CD4-positive, alpha-beta T cell treated with Interleukin-21 for 1 hour (primary cell): Measurements from ENCODE around the gene MICAL3.
"Not testable (repeated sequence)": the region's sequence is repeated elsewhere in the genome, so short reads cannot be mapped to it uniquely, and the experiment has no call there.

ENCODE experiments used
- DNase-seq: peaks from one replicate; pipeline ENCODE4 v3.0.0-alpha.2; 2020

The MICAL3 gene

DNA sequence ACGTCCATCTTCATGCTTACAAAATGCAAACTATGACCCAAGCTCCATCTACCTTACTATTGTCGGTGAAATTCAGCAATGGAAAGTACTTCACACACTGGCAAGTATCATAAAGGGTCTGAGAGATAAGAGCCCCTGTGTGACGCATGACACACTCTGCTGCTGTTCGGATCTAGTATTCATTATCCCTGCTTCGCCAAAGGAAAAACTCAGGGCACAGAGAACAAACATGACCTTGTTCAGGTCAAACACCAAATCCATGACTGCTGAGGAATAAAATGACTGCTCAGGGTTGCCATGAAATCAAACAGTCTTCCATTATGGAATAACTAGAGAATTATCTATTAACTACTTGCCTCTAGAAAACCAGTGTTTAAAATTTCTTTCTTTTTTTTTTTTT is 73.0 kb downstream of the MICAL3 start:
- DNase-seq = no peak

GRCh38 chr22:17950651-17951214 is 73.6 kb downstream of the MICAL3 start:
- DNase-seq = no peak

- DNase-seq = no peak
These were observed 74.5 kb downstream of the MICAL3 start for GRCh38 chr22:17949642-17950473.

GRCh38 chr22:17948101-17948500 is 76.3 kb downstream of the MICAL3 start:
- no peak for DNase-seq

- no peak for DNase-seq
These were observed 77.5 kb downstream of the MICAL3 start for GRCh38 chr22:17946662-17947367.

- no peak for DNase-seq
These were observed 78.3 kb downstream of the MICAL3 start for GRCh38 chr22:17945888-17946648.

DNA sequence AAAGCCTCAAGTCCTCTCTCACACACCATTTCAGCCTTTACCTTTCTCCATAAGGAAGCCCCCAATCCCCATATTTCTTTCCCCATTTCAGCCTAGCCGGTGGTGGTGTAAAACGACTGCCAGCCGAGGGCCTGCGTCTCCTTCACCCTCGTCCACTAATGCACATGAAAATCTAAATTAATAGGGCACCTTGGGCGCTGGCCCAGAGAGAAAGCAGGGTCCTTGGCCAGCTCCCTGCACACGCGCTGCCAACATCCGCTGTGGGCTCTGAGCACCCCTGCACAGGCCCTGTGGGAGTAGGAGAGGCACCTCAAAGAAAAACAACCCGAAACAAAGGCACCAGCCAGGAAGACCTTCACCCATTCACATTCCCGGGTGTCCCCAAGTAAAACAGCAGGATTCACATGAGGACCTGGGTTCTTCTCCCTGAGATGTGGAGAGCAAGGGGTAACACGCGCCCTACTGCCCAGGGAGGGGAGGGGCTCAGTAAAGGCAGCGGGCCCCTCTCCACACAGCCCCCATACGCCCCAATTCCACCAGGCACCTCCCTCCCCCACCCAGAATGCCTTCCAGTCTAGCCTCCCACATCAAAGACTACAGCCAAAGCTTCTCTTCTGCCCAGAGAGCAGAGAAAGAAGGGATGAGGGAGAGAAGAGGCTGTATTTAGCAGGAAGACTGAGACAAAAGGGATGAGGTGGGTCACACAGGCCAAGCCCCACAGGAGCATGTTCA is 79.0 kb downstream of the MICAL3 start:
- no peak for DNase-seq

DNA sequence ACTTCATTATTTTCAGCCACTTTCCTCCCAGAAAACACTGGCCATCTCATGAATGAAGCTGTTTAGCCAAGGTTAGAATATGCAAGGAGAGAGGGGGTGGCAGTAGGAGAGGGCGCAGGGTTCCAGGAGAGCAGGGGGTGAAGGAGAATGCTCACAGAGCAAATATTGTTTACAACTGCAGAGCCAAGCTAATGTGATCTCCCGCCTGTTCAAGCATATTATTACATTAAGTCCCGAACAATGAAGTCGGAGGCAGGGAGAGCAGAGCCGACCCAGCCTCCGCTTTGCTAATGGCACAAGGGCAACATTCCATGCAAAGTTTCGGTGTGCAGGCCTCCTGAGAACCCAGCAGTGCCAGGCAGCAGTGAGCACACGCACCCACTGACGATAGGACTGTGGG is 80.1 kb downstream of the MICAL3 start:
- no peak for DNase-seq

- no peak for DNase-seq
These were observed 80.7 kb downstream of the MICAL3 start for GRCh38 chr22:17943533-17944249.

DNA sequence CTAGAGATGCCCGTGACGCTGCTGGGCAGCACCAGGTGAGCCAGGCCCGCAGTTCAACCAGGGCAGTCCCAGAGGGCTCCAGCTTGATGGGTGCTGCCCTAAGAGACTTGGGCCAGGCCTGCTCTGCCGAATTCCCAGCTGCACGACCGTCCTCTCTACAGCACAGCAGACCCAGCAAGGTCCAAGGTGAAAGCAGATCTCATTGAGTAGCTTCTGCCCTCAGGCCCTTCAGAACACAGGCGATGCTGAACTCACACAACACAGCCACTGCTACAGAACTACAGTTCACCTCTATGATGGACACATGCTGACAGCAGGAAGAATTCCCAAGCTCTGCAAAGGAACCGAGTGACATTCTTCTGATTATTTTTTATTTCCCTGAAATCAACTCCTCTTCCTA is 81.6 kb downstream of the MICAL3 start:
- DNase-seq = no peak

GRCh38 chr22:17941471-17942406 is 82.6 kb downstream of the MICAL3 start:
- DNase-seq = no peak

DNA sequence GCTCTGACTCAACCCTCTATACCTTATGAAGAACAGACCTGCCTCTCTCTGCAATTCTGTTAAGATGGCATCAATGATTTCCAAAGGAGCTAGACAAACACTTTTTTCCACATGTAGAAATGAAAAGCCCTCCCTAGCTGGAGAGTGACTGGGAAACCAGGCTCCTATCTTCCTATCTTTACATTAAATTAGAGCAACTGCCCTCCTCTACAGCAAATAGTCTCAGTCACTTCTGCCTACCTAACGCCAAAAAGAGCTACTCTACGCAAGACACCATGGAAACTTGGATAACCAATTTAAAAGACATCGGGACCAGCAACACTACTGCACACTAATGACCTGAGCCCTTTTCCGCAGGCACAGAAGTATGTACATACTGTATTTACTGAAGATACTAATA is 84.8 kb downstream of the MICAL3 start:
- DNase-seq = no peak

DNA sequence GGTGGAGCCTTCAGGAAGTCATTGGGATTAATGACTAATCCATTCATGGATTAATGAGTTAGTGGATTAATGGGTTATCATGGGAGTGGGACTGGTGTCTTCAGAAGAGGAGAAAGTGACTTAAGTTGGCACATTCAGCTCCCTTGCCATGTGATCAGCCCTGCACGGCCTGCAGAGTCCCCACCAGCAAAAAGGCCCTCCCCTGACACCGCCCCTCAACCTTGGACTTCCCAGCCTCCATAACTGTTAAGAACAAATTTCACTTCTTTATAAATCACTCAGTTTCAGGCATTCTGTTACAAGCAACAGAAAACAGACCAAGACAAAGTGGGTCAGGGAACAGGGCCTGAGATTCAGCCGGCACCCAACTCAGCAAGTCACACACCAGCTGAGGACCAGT is 85.3 kb downstream of the MICAL3 start:
- DNase-seq = no peak

- DNase-seq = no peak
These were observed 85.9 kb downstream of the MICAL3 start for GRCh38 chr22:17938484-17938924.

DNA sequence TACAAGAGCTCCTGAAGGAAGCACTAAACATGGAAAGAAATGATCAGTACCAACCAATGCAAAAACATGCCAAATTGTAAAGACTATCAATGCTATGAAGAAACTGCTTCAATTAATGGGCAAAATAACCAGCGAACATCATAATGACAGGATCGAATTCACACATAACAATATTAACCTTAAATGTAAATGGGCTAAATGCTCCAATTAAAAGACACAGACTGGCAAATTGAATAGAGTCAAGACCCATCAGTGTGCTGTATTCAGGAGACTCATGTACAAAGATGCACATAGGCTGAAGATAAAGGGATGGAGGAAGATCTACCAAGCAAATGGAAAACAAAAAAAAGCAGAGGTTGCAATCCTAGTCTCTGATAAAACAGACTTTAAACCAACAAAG is 91.9 kb downstream of the MICAL3 start:
- not testable (repeated sequence) for DNase-seq

DNA sequence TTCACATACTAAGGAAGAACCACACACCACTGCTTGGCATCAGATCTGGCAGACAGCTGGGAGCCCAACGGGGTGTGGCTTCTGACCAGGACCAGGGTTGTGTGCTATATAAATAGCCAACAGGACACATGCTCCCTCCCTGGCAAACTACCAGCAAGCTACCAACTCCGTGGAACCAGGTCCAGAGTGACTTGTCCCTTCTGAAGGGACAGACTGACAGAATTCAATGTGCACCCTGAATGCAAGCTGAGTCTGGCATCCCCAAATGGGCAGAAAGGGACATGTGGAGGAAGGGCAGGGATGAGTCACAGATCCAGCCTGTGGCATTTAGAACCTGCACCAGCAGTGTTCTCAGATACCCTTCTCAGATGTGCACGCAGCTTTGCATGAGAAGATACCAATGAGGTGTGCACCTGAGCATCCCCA is 92.9 kb downstream of the MICAL3 start:
- no peak for DNase-seq

GRCh38 chr22:17930455-17931313 is 93.7 kb downstream of the MICAL3 start:
- no peak for DNase-seq

DNA sequence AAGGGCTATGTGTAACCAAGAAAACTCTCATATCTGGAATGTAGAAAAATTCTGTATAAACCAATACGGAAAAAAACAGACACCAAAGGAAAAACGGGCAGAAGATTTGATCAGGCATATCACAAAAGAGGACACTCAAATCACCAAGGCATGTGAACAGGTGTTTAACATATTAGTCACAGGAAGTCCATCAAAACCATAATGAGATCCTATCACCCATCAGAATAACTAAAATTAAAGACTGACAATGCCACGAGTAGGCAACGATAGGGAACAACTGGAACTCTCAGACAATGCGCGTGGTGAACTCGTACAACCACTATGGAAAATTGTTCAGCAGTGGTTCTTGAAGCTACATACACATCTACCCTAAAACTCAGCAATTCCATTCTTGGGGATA is 94.5 kb downstream of the MICAL3 start:
- no peak for DNase-seq

- DNase-seq = no peak
These were observed 96.0 kb downstream of the MICAL3 start for GRCh38 chr22:17928391-17928790.

DNA sequence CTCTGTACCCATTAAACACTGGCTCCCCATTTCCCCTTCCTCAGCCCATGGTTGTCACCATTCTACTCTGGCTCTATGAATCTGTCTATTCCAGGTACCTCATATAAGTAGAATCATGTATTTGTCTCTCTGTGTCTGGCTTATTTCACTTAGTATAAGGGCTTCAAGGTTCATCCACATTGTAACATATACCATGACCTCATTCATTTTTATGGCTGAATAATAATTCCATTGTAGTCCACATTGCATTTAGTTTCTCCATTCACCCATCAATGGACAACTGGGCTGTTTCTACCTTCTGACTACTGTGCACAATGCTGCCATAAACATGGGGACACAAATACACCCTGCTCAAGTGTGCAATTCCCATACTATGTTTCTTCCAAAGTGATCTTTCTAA is 97.3 kb downstream of the MICAL3 start:
- no peak for DNase-seq
